GM12878 (cell line): ENCODE measurements around the gene C1QL2. TPM values are rescaled to one million over a fixed set of nuclear protein-coding genes. Genes with fewer than 3 reads are reported as not detected.

Experiments used
- ATAC-seq: fragments of 200-7000 bp; cut with Tn5 transposase; 3 replicates; pipeline ENCODE4 v1.9.1; 2020; ENCODE audit warnings: mild to moderate bottlenecking, moderate library complexity
- BruUV-seq: library from RNA; stranded (reverse); fragments of 400-500 nt; replicated peaks from 2 replicates; lab custom pipeline; 2021; lab: Mats Ljungman, UMichigan
- CTCF ChIA-PET: fragments of 300-600 bp; sonication (Branson Sonifier 250); formaldehyde crosslinking; extraction: SDS; loops from one replicate; lab custom pipeline; 2021; ENCODE audit warnings: inconsistent platforms; lab: Yijun Ruan, JAX
- POLR2A ChIA-PET: fragments of 350-600 bp; formaldehyde crosslinking; extraction: SDS; loops from one replicate; lab custom pipeline; 2021; ENCODE audit warnings: inconsistent platforms; lab: Charles Lee
- RAD21 ChIA-PET: fragments of 300-600 bp; sonication (Branson Sonifier 250); formaldehyde crosslinking; loops from one replicate; lab custom pipeline; 2023; ENCODE audit warnings: antibody characterized with exemption; ENCODE audit not compliant: unreplicated experiment; lab: Charles Lee
- SMC1A ChIA-PET: fragments of 300-600 bp; sonication (Branson Sonifier 250); formaldehyde crosslinking; loops from one replicate; lab custom pipeline; 2023; ENCODE audit not compliant: unreplicated experiment, uncharacterized antibody; lab: Charles Lee
- DNase-seq: peaks from one replicate; pipeline ENCODE4 v3.0.0-alpha.2; 2011; ENCODE audit warnings: low read depth, low spot score
- FAIRE-seq: peaks from 3 replicates; lab custom pipeline; 2011; peaks lifted over from hg19 to GRCh38; lab: Jason Lieb, UNC
- H2AFZ ChIP-seq: 2 replicates; pipeline ENCODE4 v1.6.0; 2011; ENCODE audit warnings: low read depth, low read length, control low read depth; ENCODE audit not compliant: control insufficient read depth
- H3K27ac ChIP-seq: 2 replicates; pipeline ENCODE4 v1.5.1; 2011; ENCODE audit warnings: control low read depth; ENCODE audit not compliant: control insufficient read depth, insufficient read depth
- H3K27me3 ChIP-seq, 2 experiments: replicated peaks in 1 of 2; 2 replicates each; pipeline versions ENCODE4 v1.6.0 to v1.6.1; 2011; ENCODE audit warnings: low read length in 1 of 2; ENCODE audit not compliant: control insufficient read depth in 2 of 2, insufficient read depth in 2 of 2
- H3K36me3 ChIP-seq, 2 experiments: 2 replicates each; pipeline ENCODE4 v1.5.1; 2011; ENCODE audit warnings: low read length in 1 of 2; ENCODE audit not compliant: control insufficient read depth in 2 of 2, insufficient read depth in 2 of 2
- H3K4me1 ChIP-seq: 2 replicates; pipeline ENCODE4 v1.6.1; 2011; ENCODE audit warnings: mild to moderate bottlenecking, low read length, moderate library complexity, mixed read lengths; ENCODE audit not compliant: control insufficient read depth, insufficient read depth
- H3K4me2 ChIP-seq: 2 replicates; pipeline ENCODE4 v1.6.0; 2011; ENCODE audit warnings: control low read depth; ENCODE audit not compliant: control insufficient read depth, insufficient read depth
- H3K4me3 ChIP-seq: fragments of 200-600 bp; sonication (generic); 2 replicates; pipeline ENCODE4 v1.5.1; 2016
- H3K79me2 ChIP-seq: 2 replicates; pipeline ENCODE4 v1.6.0; 2011; ENCODE audit warnings: low read length; ENCODE audit not compliant: control insufficient read depth, insufficient read depth
- H3K9ac ChIP-seq: 2 replicates; pipeline ENCODE4 v1.8.0; 2011; ENCODE audit warnings: low read length, control low read depth, mixed read lengths; ENCODE audit not compliant: control insufficient read depth, insufficient read depth
- H3K9me3 ChIP-seq: replicated peaks from 3 replicates; pipeline ENCODE4 v1.5.1; 2011; ENCODE audit warnings: mild to moderate bottlenecking, low read length; ENCODE audit not compliant: control insufficient read depth, insufficient read depth
- H4K20me1 ChIP-seq: 2 replicates; pipeline ENCODE4 v1.6.0; 2011; ENCODE audit not compliant: control insufficient read depth, insufficient read depth
- CHD2 ChIP-seq: IDR thresholded peaks from 2 replicates; pipeline ENCODE4 v1.6.1; 2011; ENCODE audit warnings: low read depth, low read length, improper control_type of control experiment, borderline replicate concordance
- FOXM1 ChIP-seq: IDR thresholded peaks from 2 replicates; pipeline ENCODE4 v1.6.1; 2012; ENCODE audit warnings: low read depth, mild to moderate bottlenecking, inconsistent platforms, low read length, moderate library complexity
- HDGF ChIP-seq: fragments of 450-650 bp; IDR thresholded peaks from 2 replicates; pipeline ENCODE4 v1.6.1; 2016; ENCODE audit warnings: antibody characterized with exemption
- JUNB ChIP-seq: IDR thresholded peaks from 2 replicates; pipeline ENCODE4 v1.6.1; 2016; ENCODE audit warnings: antibody characterized with exemption, mild to moderate bottlenecking
- MAX ChIP-seq: IDR thresholded peaks from 2 replicates; pipeline ENCODE4 v1.6.1; 2012; ENCODE audit warnings: low read depth, low read length, improper control_type of control experiment
- PAX5 ChIP-seq: IDR thresholded peaks from 2 replicates; pipeline ENCODE4 v1.6.1; 2011; ENCODE audit warnings: low read depth, low read length, borderline replicate concordance
- POLR2A ChIP-seq: IDR thresholded peaks from 2 replicates; pipeline ENCODE4 v1.6.1; 2011; ENCODE audit warnings: low read depth, mild to moderate bottlenecking, low read length
- SP1 ChIP-seq: IDR thresholded peaks from one replicate; pipeline ENCODE4 v1.6.1; 2011; ENCODE audit warnings: low read depth, low read length
- WGBS: methylation state at CpG from one replicate; pipeline ENCODE4 v1.1.6; 2016; ENCODE audit warnings: low lambda C conversion rate; ENCODE audit not compliant: insufficient replicate concordance, insufficient coverage; ENCODE audit errors: missing lambda C conversion rate; 5-methylcytosine and 5-hydroxymethylcytosine counted together
- in situ Hi-C: fragments of 300-500 bp; cut with MboI; formaldehyde crosslinking; loops from 9 replicates; pipeline ENCODE4 v1.14.3; 2018; ENCODE audit warnings: mixed read lengths
- intact Hi-C: fragments of 100-400 bp; cut with micrococcal nuclease; formaldehyde crosslinking; loops from one replicate; pipeline ENCODE4 v1.14.2; 2022; ENCODE audit not compliant: unreplicated experiment
- polyA plus RNA-seq, 11 experiments: library from polyadenylated mRNA; depleted of rRNA in 4 of 11; unstranded in 6 of 11; stranded (reverse) in 5 of 11; fragments of >200 nt; fragmentation: Nextera tagmentation in 4 of 11; fragmentation: Illumina TruSeq in 1 of 11; extraction: Ambion mirVana in 4 of 11; extraction: Trizol in 1 of 11; gene quantifications; 1 replicate in 1 of 11; 2 replicates in 10 of 11; pipeline versions ENCODE4 v1.2.1 to v1.2.3, GENCODE V29; 2011 to 2016; ENCODE audit warnings: inconsistent platforms in 2 of 11, missing spikeins in 2 of 11, low read depth in 1 of 11
- total RNA-seq, 4 experiments: library from RNA; depleted of rRNA in 3 of 4; stranded (reverse); fragments of >200 nt in 3 of 4; fragmentation: Illumina TruSeq in 1 of 4; extraction: Trizol in 1 of 4; gene quantifications; 2 replicates each; pipeline versions ENCODE4 v1.2.1 to v1.2.3, GENCODE V29; 2013 to 2021
- TF ChIP-seq, protein P1 (sequence below): fragments of 450-650 bp; formaldehyde crosslinking; IDR thresholded peaks from 2 replicates; pipeline ENCODE4 v1.4.0; 2022; ENCODE audit warnings: mild to moderate bottlenecking, moderate library complexity
- TF ChIP-seq, protein P2 (sequence below): fragments of 450-650 bp; IDR thresholded peaks from 2 replicates; pipeline ENCODE4 v1.6.1; 2016; ENCODE audit warnings: mild to moderate bottlenecking

C1QL2 gene
- total and polyA plus RNA-seq, 10 of the 15 experiments (the other 5 are each of a cell fraction or from before 2014, with no cell fraction given): not detected

GRCh38 chr2:119184512-119184911 lies 26.0 kb upstream of the C1QL2 start:
- Histone ChIP-seq H3K4me1 (no peaks in the 10 kb centered on the region), H2AFZ (no peak overlapping the region), H3K9me3 (no peaks in the 10 kb centered on the region), H3K4me2 (no peak overlapping the region), H3K4me3 (no peak overlapping the region), H3K27me3 (no peaks in the 10 kb centered on the region; a peak in 1 of 4 replicates), H3K27ac (no peak overlapping the region), H3K79me2 (no peaks in the 10 kb centered on the region), H4K20me1 (no peaks in the 10 kb centered on the region)
- POLR2A ChIA-PET: no interaction called here
- no peak for ATAC-seq
- no peak for DNase-seq
- 41% methylated on average over 7 of the region's 7 CpGs for WGBS
- no TSS peak for BruUV-seq
- in situ Hi-C loops: no loop called here
- TF ChIP-seq, protein P1, sequence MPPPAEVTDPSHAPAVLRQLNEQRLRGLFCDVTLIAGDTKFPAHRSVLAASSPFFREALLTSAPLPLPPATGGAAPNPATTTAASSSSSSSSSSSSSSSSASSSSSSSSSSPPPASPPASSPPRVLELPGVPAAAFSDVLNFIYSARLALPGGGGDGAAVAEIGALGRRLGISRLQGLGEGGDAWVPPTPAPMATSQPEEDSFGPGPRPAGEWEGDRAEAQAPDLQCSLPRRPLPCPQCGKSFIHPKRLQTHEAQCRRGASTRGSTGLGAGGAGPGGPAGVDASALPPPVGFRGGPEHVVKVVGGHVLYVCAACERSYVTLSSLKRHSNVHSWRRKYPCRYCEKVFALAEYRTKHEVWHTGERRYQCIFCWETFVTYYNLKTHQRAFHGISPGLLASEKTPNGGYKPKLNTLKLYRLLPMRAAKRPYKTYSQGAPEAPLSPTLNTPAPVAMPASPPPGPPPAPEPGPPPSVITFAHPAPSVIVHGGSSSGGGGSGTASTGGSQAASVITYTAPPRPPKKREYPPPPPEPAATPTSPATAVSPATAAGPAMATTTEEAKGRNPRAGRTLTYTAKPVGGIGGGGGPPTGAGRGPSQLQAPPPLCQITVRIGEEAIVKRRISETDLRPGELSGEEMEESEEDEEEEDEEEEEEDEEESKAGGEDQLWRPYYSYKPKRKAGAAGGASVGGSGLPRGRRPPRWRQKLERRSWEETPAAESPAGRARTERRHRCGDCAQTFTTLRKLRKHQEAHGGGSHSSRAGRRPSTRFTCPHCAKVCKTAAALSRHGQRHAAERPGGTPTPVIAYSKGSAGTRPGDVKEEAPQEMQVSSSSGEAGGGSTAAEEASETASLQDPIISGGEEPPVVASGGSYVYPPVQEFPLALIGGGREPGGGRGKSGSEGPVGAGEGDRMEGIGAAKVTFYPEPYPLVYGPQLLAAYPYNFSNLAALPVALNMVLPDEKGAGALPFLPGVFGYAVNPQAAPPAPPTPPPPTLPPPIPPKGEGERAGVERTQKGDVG (CRISPR knock-in tag): no peak
- TF ChIP-seq MAX (no peak), CHD2 (no peak), PAX5 (no peak), HDGF (no peak), JUNB (no peak), FOXM1 (no peak), POLR2A (no peak), SP1 (no peak)
- TF ChIP-seq, protein P2, sequence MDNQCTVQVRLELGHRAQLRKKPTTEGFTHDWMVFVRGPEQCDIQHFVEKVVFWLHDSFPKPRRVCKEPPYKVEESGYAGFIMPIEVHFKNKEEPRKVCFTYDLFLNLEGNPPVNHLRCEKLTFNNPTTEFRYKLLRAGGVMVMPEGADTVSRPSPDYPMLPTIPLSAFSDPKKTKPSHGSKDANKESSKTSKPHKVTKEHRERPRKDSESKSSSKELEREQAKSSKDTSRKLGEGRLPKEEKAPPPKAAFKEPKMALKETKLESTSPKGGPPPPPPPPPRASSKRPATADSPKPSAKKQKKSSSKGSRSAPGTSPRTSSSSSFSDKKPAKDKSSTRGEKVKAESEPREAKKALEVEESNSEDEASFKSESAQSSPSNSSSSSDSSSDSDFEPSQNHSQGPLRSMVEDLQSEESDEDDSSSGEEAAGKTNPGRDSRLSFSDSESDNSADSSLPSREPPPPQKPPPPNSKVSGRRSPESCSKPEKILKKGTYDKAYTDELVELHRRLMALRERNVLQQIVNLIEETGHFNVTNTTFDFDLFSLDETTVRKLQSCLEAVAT: no peak
- TF ChIP-seq, all 136 proteins: peak for 0
- ChIA-PET SMC1A (no interaction called here), RAD21 (no interaction called here), CTCF (interaction anchor here (0.7 to 1.1 kb wide), 2 partner anchors 9 to 10 kb away, joined by 3 to 4 read pairs; no protein-coding TSS in a partner anchor)
- no peak for FAIRE-seq
- H3K9ac ChIP-seq: no peak overlapping the region
- no peaks in the 10 kb centered on the region for H3K36me3 ChIP-seq
- intact Hi-C loops: no loop called here
